Calu3 (cell line): ENCODE results near the gene PRRG4. TPM values are rescaled to one million over a fixed set of nuclear protein-coding genes. Genes with fewer than 3 reads are reported as not detected.

Source experiments
- BruUV-seq: library from RNA; stranded (reverse); fragments of 400-500 nt; replicated peaks from 2 replicates; lab custom pipeline; 2021; lab: Mats Ljungman, UMichigan
- CTCF ChIA-PET: fragments of 300-600 bp; sonication (Branson Sonifier 250); formaldehyde crosslinking; loops from one replicate; lab custom pipeline; 2022; ENCODE audit warnings: antibody characterized with exemption; lab: Charles Lee
- DNase-seq: peaks from one replicate; pipeline ENCODE4 v3.0.0; 2022
- H3K27ac Mint-ChIP-seq: one replicate; pipeline ENCODE4 v1.8.0; 2022; ENCODE audit warnings: mixed read lengths; ENCODE audit not compliant: unreplicated experiment
- H3K27me3 Mint-ChIP-seq: one replicate; pipeline ENCODE4 v1.8.0; 2022; ENCODE audit warnings: mixed read lengths; ENCODE audit not compliant: unreplicated experiment
- H3K36me3 Mint-ChIP-seq: one replicate; pipeline ENCODE4 v1.8.0; 2022; ENCODE audit warnings: mild to moderate bottlenecking, moderate library complexity, mixed read lengths; ENCODE audit not compliant: insufficient read depth, unreplicated experiment
- H3K4me1 Mint-ChIP-seq: one replicate; pipeline ENCODE4 v1.8.0; 2022; ENCODE audit warnings: mild to moderate bottlenecking, low read depth, mixed read lengths; ENCODE audit not compliant: unreplicated experiment
- H3K4me3 Mint-ChIP-seq: one replicate; pipeline ENCODE4 v1.8.0; 2022; ENCODE audit warnings: mild to moderate bottlenecking, low read depth, moderate library complexity, mixed read lengths; ENCODE audit not compliant: unreplicated experiment
- H3K9me3 Mint-ChIP-seq: one replicate; pipeline ENCODE4 v1.8.0; 2022; ENCODE audit warnings: low read depth, mixed read lengths; ENCODE audit not compliant: unreplicated experiment
- CTCF ChIP-seq: fragments of 200-600 bp; IDR thresholded peaks from one replicate; pipeline ENCODE4 v1.8.0; 2022; ENCODE audit warnings: antibody characterized with exemption; ENCODE audit not compliant: unreplicated experiment
- intact Hi-C: fragments of 100-400 bp; cut with micrococcal nuclease; formaldehyde crosslinking; loops from one replicate; pipeline ENCODE4 v1.10.0; 2022; ENCODE audit not compliant: unreplicated experiment
- total RNA-seq: library from RNA; stranded (reverse); gene quantifications from 2 replicates; pipeline ENCODE4 v1.2.3, GENCODE V29; 2022

The PRRG4 gene
- total RNA-seq, 1 experiment from 2014 or later = 22.9 TPM

- no peaks in the 10 kb centered on the region for H3K4me1 Mint-ChIP-seq
- intact Hi-C loops = loop anchor here (5.0 to 10.0 kb wide), 2 partner anchors 70 to 173 kb away; no protein-coding TSS in a partner anchor
- DNase-seq = no peak
- no peaks in the 10 kb centered on the region for H3K9me3 Mint-ChIP-seq
- H3K4me3 Mint-ChIP-seq = peak overlapping the region; percentile 95
- no peak for TF ChIP-seq CTCF
- H3K27ac Mint-ChIP-seq = peak overlapping the region; percentile 96
- CTCF ChIA-PET = interaction anchor here (0.5 to 1.4 kb wide), 4 partner anchors 18 to 86 kb away, joined by 3 to 5 read pairs (median 3); no protein-coding TSS in a partner anchor
- TSS peak; percentile 64 for BruUV-seq
- no peaks in the 10 kb centered on the region for H3K27me3 Mint-ChIP-seq
- peaks cover 28% of the 10 kb centered on the region for H3K36me3 Mint-ChIP-seq
These were observed 62.1 kb downstream of the PRRG4 start for GRCh38 chr11:32891657-32892354.

- intact Hi-C loops = loop anchor here (5.0 to 10.0 kb wide), 2 partner anchors 70 to 172 kb away; no protein-coding TSS in a partner anchor
- peaks cover 28% of the 10 kb centered on the region for H3K36me3 Mint-ChIP-seq
- H3K27ac Mint-ChIP-seq = peak within 1 kb of the TSS; percentile 96
- peak; percentile 75 for DNase-seq
- CTCF ChIA-PET = interaction anchor here (0.5 to 1.4 kb wide), 5 partner anchors 17 to 86 kb away, joined by 3 to 5 read pairs (median 3); no protein-coding TSS in a partner anchor
- no TSS peak for BruUV-seq
- no peaks in the 10 kb centered on the region for H3K27me3 Mint-ChIP-seq
- H3K4me3 Mint-ChIP-seq = peak within 1 kb of the TSS; percentile 95
- peaks cover 5% of the 10 kb centered on the region for H3K4me1 Mint-ChIP-seq
- TF ChIP-seq CTCF = no peak
- H3K9me3 Mint-ChIP-seq = no peaks in the 10 kb centered on the region
These were observed 62.8 kb downstream of the PRRG4 start, which contains the start of gene QSER1 for GRCh38 chr11:32892355-32893092. QSER1 (plus strand) TSS chr11:32892811; CDS start chr11:32893126, 315 bp downstream.

- H3K4me3 Mint-ChIP-seq = peak overlapping the region; percentile 95
- TF ChIP-seq CTCF = no peak
- H3K27ac Mint-ChIP-seq = peak overlapping the region; percentile 91
- no peaks in the 10 kb centered on the region for H3K9me3 Mint-ChIP-seq
- peaks cover 28% of the 10 kb centered on the region for H3K36me3 Mint-ChIP-seq
- BruUV-seq = no TSS peak
- peaks cover 10% of the 10 kb centered on the region for H3K4me1 Mint-ChIP-seq
- no peak for DNase-seq
- no peaks in the 10 kb centered on the region for H3K27me3 Mint-ChIP-seq
- intact Hi-C loops = loop anchor here (5.0 to 10.0 kb wide), 2 partner anchors 71 to 172 kb away; no protein-coding TSS in a partner anchor
- CTCF ChIA-PET = interaction anchor here (1.4 kb wide), 1 partner anchor 17 kb away, joined by 3 read pairs; no protein-coding TSS in a partner anchor
These were observed 63.3 kb downstream of the PRRG4 start for GRCh38 chr11:32893093-32893342.

GRCh38 chr11:32893343-32894148, 63.8 kb downstream of the PRRG4 start:
- H3K4me1 Mint-ChIP-seq = peaks cover 13% of the 10 kb centered on the region
- peak overlapping the region; percentile 95 for H3K4me3 Mint-ChIP-seq
- no peaks in the 10 kb centered on the region for H3K27me3 Mint-ChIP-seq
- CTCF ChIA-PET = interaction anchor here (1.4 kb wide), 1 partner anchor 16 kb away, joined by 3 read pairs; no protein-coding TSS in a partner anchor
- peaks cover 28% of the 10 kb centered on the region for H3K36me3 Mint-ChIP-seq
- intact Hi-C loops = loop anchor here (5.0 to 10.0 kb wide), 2 partner anchors 71 to 171 kb away; no protein-coding TSS in a partner anchor
- peak; percentile 25 for TF ChIP-seq CTCF
- no TSS peak for BruUV-seq
- peak; percentile 70 for DNase-seq
- H3K27ac Mint-ChIP-seq = peak overlapping the region; percentile 91
- no peaks in the 10 kb centered on the region for H3K9me3 Mint-ChIP-seq
